Right lung (tissue), 5 donors: ENCODE measurements around the gene BLNK. TPM values are rescaled to one million over a fixed set of nuclear protein-coding genes. Genes with fewer than 3 reads are reported as not detected.

Experiments
- polyA plus RNA-seq, 5 donors: library from polyadenylated mRNA; unstranded; fragments of 120-200 nt; gene quantifications; one replicate each; pipeline versions ENCODE4 v1.2.1 to v1.2.3, GENCODE V29; 2013; ENCODE audit warnings: inconsistent platforms in 1 of 5, low replicate concordance in 1 of 5; ENCODE audit not compliant: insufficient read length in 5 of 5, insufficient read depth in 1 of 5

The BLNK gene
- polyA plus RNA-seq, 5 donors = 11.2 to 17.7 (median 16.9) TPM

Other genes starting within 250 kb of the BLNK start
- 10 to 100 TPM; 13.3 to 22.7 (median 17.5) TPM for gene CCNJ, start 228.0 kb downstream of the BLNK start, polyA plus RNA-seq
- 10 to 100 TPM; 28.9 to 61.5 (median 49.9) TPM for gene ZNF518A, start 141.3 kb downstream of the BLNK start, polyA plus RNA-seq
- gene DNTT, start 32.9 kb upstream of the BLNK start, polyA plus RNA-seq = under 1 TPM in 3 of 5 donors, not detected in 2; 0.09 to 0.18 (median 0.14) TPM
- not detected for gene OPALIN, start 87.4 kb upstream of the BLNK start, polyA plus RNA-seq
- under 1 TPM; 0.21 to 0.50 (median 0.31) TPM for gene TLL2, start 242.4 kb upstream of the BLNK start, polyA plus RNA-seq